ENCODE results near the gene CALD1. TPM values are rescaled to one million over a fixed set of nuclear protein-coding genes. Genes with fewer than 3 reads are reported as not detected.

Gene CALD1
- 145 TPM for total RNA-seq

- DNase-seq (ENCODE audit: low spot score) (peak; percentile 48), ATAC-seq (peak; percentile 81)
These were observed at the start of gene CALD1 for GRCh38 chr7:134778941-134779740. CALD1 (plus strand) TSS chr7:134779634; CDS start chr7:134867734, 88,100 bp downstream.

GRCh38 chr7:134729895-134730294, 49.5 kb upstream of the CALD1 start:
- DNase-seq (ENCODE audit: low spot score) (no peak), ATAC-seq (no peak)

GRCh38 chr7:134730411-134730829, 49.0 kb upstream of the CALD1 start:
- DNase-seq (ENCODE audit: low spot score) = no peak
- no peak for ATAC-seq

- no peak for DNase-seq (ENCODE audit: low spot score)
- ATAC-seq = no peak
These were observed 47.8 kb upstream of the CALD1 start for GRCh38 chr7:134731616-134732015.

GRCh38 chr7:134732728-134733127, 46.7 kb upstream of the CALD1 start:
- no peak for ATAC-seq
- no peak for DNase-seq (ENCODE audit: low spot score)

GRCh38 chr7:134736381-134736780, 43.1 kb upstream of the CALD1 start:
- no peak for DNase-seq (ENCODE audit: low spot score)
- ATAC-seq = no peak

GRCh38 chr7:134737566-134738345, 41.7 kb upstream of the CALD1 start:
- no peak for DNase-seq (ENCODE audit: low spot score)

GRCh38 chr7:134739362-134739761, 40.1 kb upstream of the CALD1 start:
- DNase-seq (ENCODE audit: low spot score) = no peak
- ATAC-seq = no peak

More at GRCh38 chr7:134737566-134738345, 41.7 kb upstream of the CALD1 start:
- ATAC-seq = no peak

GRCh38 chr7:134740376-134740775, 39.1 kb upstream of the CALD1 start:
- DNase-seq (ENCODE audit: low spot score) (no peak), ATAC-seq (no peak)

GRCh38 chr7:134741907-134742635, 37.4 kb upstream of the CALD1 start:
- ATAC-seq = no peak
- DNase-seq (ENCODE audit: low spot score) = no peak

- no peak for DNase-seq (ENCODE audit: low spot score)
These were observed 36.6 kb upstream of the CALD1 start for GRCh38 chr7:134742688-134743350.

GRCh38 chr7:134744569-134744968, 34.9 kb upstream of the CALD1 start:
- ATAC-seq = no peak
- no peak for DNase-seq (ENCODE audit: low spot score)

More at GRCh38 chr7:134742688-134743350, 36.6 kb upstream of the CALD1 start:
- ATAC-seq = no peak

GRCh38 chr7:134747326-134747725, 32.1 kb upstream of the CALD1 start:
- DNase-seq (ENCODE audit: low spot score) (no peak), ATAC-seq (no peak)

GRCh38 chr7:134750083-134751062, 29.1 kb upstream of the CALD1 start:
- peak; percentile 52 for DNase-seq (ENCODE audit: low spot score)
- peak; percentile 96 for ATAC-seq

GRCh38 chr7:134752006-134752760, 27.3 kb upstream of the CALD1 start:
- no peak for ATAC-seq
- no peak for DNase-seq (ENCODE audit: low spot score)

GRCh38 chr7:134755422-134756022, 23.9 kb upstream of the CALD1 start:
- DNase-seq (ENCODE audit: low spot score) (no peak), ATAC-seq (peak; percentile 43)

GRCh38 chr7:134757938-134758337, 21.5 kb upstream of the CALD1 start:
- DNase-seq (ENCODE audit: low spot score) (no peak), ATAC-seq (no peak)

GRCh38 chr7:134758981-134759380, 20.5 kb upstream of the CALD1 start:
- DNase-seq (ENCODE audit: low spot score) (no peak), ATAC-seq (no peak)

All from left lobe of liver (tissue), 2 donors.